Heart right ventricle (tissue), 16 donors: ENCODE results near the gene MAN1C1. TPM values are rescaled to one million over a fixed set of nuclear protein-coding genes. Genes with fewer than 3 reads are reported as not detected.
A peak's percentile ranks its signal among the peaks of the same experiment; 100 is the strongest.

ENCODE experiments used
- ATAC-seq, 8 donors: fragments of 200-7000 bp; cut with Tn5 transposase; one replicate each; pipeline ENCODE4 v1.9.1; 2020; ENCODE audit warnings: mild to moderate bottlenecking in 8 of 8, moderate library complexity in 8 of 8, moderate number of reproducible peaks in 1 of 8
- DNase-seq, 2 donors: peaks; one replicate each; pipeline ENCODE4 v3.0.0-alpha.2; 2020
- H3K27ac ChIP-seq, 10 donors: fragments of 200-600 bp; sonication (generic) in 2 of 10; one replicate each; pipeline versions ENCODE4 v1.5.0 to v1.8.0; 2020 to 2022; ENCODE audit warnings: mild to moderate bottlenecking in 3 of 10
- H3K27me3 ChIP-seq, 7 donors: fragments of 200-600 bp; one replicate each; pipeline ENCODE4 v1.8.0; 2021 to 2022; ENCODE audit warnings: mild to moderate bottlenecking in 2 of 7
- H3K36me3 ChIP-seq, 9 donors: fragments of 200-600 bp; sonication (generic) in 1 of 9; one replicate each; pipeline versions ENCODE4 v1.5.0 to v1.8.0; 2020 to 2022; ENCODE audit warnings: mild to moderate bottlenecking in 2 of 9
- H3K4me1 ChIP-seq, 9 donors: fragments of 200-600 bp; sonication (generic) in 1 of 9; one replicate each; pipeline versions ENCODE4 v1.5.0 to v1.8.0; 2020 to 2022; ENCODE audit warnings: mild to moderate bottlenecking in 4 of 9
- H3K4me3 ChIP-seq, 10 donors: fragments of 200-600 bp; sonication (generic) in 2 of 10; one replicate each; pipeline versions ENCODE4 v1.5.0 to v1.8.0; 2020 to 2022; ENCODE audit warnings: mild to moderate bottlenecking in 7 of 10, moderate library complexity in 2 of 10
- H3K9me3 ChIP-seq, 11 donors: fragments of 200-600 bp in 10 of 11; sonication (generic) in 2 of 11; one replicate each; pipeline versions ENCODE4 v1.5.0 to v1.8.0; 2013 to 2022; ENCODE audit warnings: mild to moderate bottlenecking in 2 of 11, control low read depth in 1 of 11, moderate library complexity in 1 of 11
- CTCF ChIP-seq, 9 donors: fragments of 200-600 bp; sonication (generic) in 2 of 9; IDR thresholded peaks; one replicate each; pipeline versions ENCODE4 v1.5.0 to v1.8.0; 2021 to 2022; ENCODE audit warnings: antibody characterized with exemption in 9 of 9, mild to moderate bottlenecking in 5 of 9, moderate library complexity in 1 of 9
- WGBS, 2 donors: extraction: QIAGEN DNeasy Blood & Tissue Kit; methylation state at CpG; one replicate each; pipeline ENCODE4 v1.1.7; 2013; ENCODE audit warnings: inconsistent platforms in 1 of 2; 5-methylcytosine and 5-hydroxymethylcytosine counted together
- intact Hi-C, 10 donors: fragments of 100-400 bp; cut with DNase I; formaldehyde crosslinking; loops; one replicate each; pipeline versions ENCODE4 v1.11.1 to v1.14.2; 2022
- polyA plus RNA-seq, 2 donors: library from polyadenylated mRNA; stranded (reverse); fragments of 200-250 nt; gene quantifications; one replicate each; pipeline ENCODE4 v1.2.3, GENCODE V29; 2013
- total RNA-seq, 10 donors: library from RNA; stranded (reverse); fragmentation: NEBNext Ultra II Directional in 3 of 10; extraction: Animal tissue kit (Norgen Biotek cat#: 25700) in 3 of 10; gene quantifications; one replicate each; pipeline versions ENCODE4 v1.2.1 to v1.2.4, GENCODE V29; 2021 to 2023
- donor health status: Arrhythmogenic right ventricular cardiomyopathy.
- donor health status: ischemic (EF 13 %, LVEDD 7.1; RV severe dilation, severe dysfunction).
- donor health status: healthy with polysubstance abuse.
- donor health status: DM: no; HTN: yes; CAD: no.
- donor health status: DM: no; HTN: no; CAD: no.
- donor health status: ischemic (EF 25% LVEDD 6.9; RV normal size, moderate dysfunction).
- donor health status: ischemic (EF 25% LVEDD 5.7; RV mildly dilated, moderate dysfunction).
- donor health status: healthy.
- donor health status: DM: yes; HTN: yes; CAD: no.
- donor health status: Ischemic cardiomyopathy.
- donor health status: ischemic (EF 35%, LVEDD 5.7; RV mildly dilated, moderate dysfunction).
- donor health status: nonischemic (EF 11% LVEDD 7.7; RV severe dilation, severe dysfunction).
- donor health status: DM: yes; HTN: yes; CAD: no.
- donor health status: PGD.
- donor health status: ischemic (EF 29% LVEDD 5.4; RV normal size, mild dysfunction).
- donor health status: nonischemic (EF 23%, LVEDD 6.1; RV moderate dilation, normal function).

The MAN1C1 gene
- total and polyA plus RNA-seq, 12 donors = 9.7 to 23.4 (median 13.4) TPM

DNA sequence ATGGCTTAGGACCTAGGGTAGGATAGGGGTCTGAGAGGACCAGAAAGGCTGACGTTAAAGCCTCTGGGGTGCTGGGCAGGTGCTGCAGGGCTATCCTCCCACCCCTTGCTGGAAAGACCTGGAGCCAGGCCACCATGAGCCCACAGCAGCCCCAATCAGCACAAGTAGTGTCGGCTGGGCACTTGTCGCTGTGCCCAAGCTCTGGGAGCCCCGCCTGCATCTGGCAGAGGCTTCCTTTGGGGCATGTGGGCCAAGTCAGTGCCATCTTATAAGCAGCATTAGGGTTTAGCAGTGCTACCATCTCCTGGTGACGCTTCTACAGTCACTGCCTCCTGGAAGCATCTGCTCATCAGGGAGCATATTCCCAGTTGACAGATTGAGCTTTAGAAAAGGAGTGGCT, 31.3 kb downstream of the MAN1C1 start:
- no peak for TF ChIP-seq CTCF (IDR thresholded peaks at IDR 0.05)
- H3K27me3 ChIP-seq = no peaks in the 10 kb centered on the region
- DNase-seq = peak in 1 of 2 donors; percentile 56
- no peaks in the 10 kb centered on the region for H3K9me3 ChIP-seq
- WGBS, 2 donors = 67 to 68% methylated on average over 5 of the region's 5 CpGs
- H3K27ac ChIP-seq = no peak overlapping the region
- H3K4me3 ChIP-seq = no peak overlapping the region
- peaks cover 2 to 73% (median 41%) of the 10 kb centered on the region in 9 donors for H3K4me1 ChIP-seq
- peak in 7 of 8 donors; percentile 19 to 69 (median 66) for ATAC-seq
- intact Hi-C loops = no loop called here
- peaks cover 0 to 15% (median 0%) of the 10 kb centered on the region in 9 donors for H3K36me3 ChIP-seq

- no peak overlapping the region for H3K27ac ChIP-seq
- intact Hi-C loops = no loop called here
- ATAC-seq = no peak
- H3K4me1 ChIP-seq = peaks cover 2 to 77% (median 42%) of the 10 kb centered on the region in 9 donors
- H3K9me3 ChIP-seq = no peaks in the 10 kb centered on the region
- DNase-seq = no peak
- H3K36me3 ChIP-seq = peaks cover 0 to 15% (median 0%) of the 10 kb centered on the region in 9 donors
- H3K27me3 ChIP-seq = no peaks in the 10 kb centered on the region
- 79 to 80% methylated on average over 6 of the region's 6 CpGs for WGBS, 2 donors
- H3K4me3 ChIP-seq = no peak overlapping the region
- no peak for TF ChIP-seq CTCF (IDR thresholded peaks at IDR 0.05)
Observed at GRCh38 chr1:25648681-25649440, 32.3 kb downstream of the MAN1C1 start.

DNA sequence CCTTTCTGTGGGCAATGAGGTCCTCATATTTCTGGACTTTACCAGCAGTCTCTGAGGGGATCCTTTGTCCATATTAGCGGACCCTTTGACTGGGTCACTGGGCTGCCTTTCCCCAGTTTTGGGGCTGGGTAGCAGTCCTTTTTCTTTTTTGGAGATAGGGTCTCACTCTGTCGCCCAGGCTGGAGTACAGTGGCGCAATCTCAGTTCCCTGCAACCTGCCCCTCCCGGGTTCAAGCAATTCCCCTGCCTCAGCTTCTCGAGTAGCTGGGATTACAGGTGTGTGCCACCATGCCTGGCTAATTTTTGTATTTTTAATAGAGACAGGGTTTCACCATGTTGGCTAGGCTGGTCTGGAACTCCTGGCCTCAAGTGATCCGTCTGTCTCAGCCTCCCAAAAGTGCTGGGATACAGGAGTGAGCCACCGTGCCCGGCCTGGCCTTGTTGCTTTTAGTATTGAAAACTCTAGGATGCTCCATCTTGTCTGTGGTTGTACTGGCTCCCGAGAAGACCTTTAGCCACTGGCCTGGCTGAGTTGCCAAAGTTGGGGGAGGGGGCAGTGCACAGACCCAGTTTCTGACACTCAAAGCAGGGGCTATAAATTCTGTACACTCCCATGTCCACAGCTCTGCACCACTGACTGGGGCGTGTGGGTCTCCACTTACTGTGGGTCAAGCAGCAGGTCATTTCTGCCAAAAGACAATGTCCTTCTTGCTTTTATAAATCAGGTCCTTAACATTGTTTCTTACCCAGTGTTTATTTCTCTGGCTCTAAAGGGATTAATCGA, 33.1 kb downstream of the MAN1C1 start:
- Histone ChIP-seq H3K9me3 (no peaks in the 10 kb centered on the region), H3K27me3 (no peaks in the 10 kb centered on the region), H3K4me1 (peaks cover 2 to 86% (median 51%) of the 10 kb centered on the region in 9 donors), H3K27ac (no peak overlapping the region), H3K4me3 (no peak overlapping the region), H3K36me3 (peaks cover 0 to 15% (median 0%) of the 10 kb centered on the region in 9 donors)
- no peak for TF ChIP-seq CTCF (IDR thresholded peaks at IDR 0.05)
- intact Hi-C loops = no loop called here
- WGBS, 2 donors = 89 to 91% methylated on average over 11 of the region's 11 CpGs
- DNase-seq = no peak
- ATAC-seq = no peak

GRCh38 chr1:25650289-25650576, 33.6 kb downstream of the MAN1C1 start:
- no peaks in the 10 kb centered on the region for H3K9me3 ChIP-seq
- peaks cover 0 to 15% (median 0%) of the 10 kb centered on the region in 9 donors for H3K36me3 ChIP-seq
- ATAC-seq = no peak
- TF ChIP-seq CTCF (IDR thresholded peaks at IDR 0.05) = no peak
- no peak overlapping the region for H3K4me3 ChIP-seq
- 90 to 91% methylated on average over 5 of the region's 5 CpGs for WGBS, 2 donors
- no peak for DNase-seq
- H3K4me1 ChIP-seq = peaks cover 2 to 86% (median 52%) of the 10 kb centered on the region in 9 donors
- H3K27ac ChIP-seq = no peak overlapping the region
- intact Hi-C loops = no loop called here
- no peaks in the 10 kb centered on the region for H3K27me3 ChIP-seq
